ENCODE data around the gene CPEB4. TPM values are rescaled to one million over a fixed set of nuclear protein-coding genes. Genes with fewer than 3 reads are reported as not detected.

Gene CPEB4
- total RNA-seq, 1 experiment from 2014 or later = 11.1 TPM

DNA sequence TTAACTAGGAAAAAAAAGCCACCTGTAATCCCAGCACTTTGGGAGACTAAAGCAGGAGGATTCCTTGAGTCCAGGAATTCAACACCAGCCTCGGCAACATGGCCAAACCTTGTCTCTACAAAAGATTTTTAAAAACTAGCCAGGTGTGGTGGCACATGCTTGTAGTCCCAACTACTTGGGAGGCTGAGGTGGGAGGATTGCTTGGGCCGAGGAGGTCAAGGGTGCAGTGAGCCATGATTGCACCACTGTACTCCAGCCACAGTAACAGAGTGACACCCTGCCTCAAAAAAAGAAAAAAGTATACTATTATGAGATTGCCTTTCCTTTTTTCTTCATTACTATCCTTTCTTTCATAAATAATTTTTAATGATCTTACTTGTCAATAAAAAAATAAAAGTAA, 45.8 kb downstream of the CPEB4 start:
- no peak overlapping the region for H3K4me3 ChIP-seq (replicated peaks in 1 of 2; ENCODE audit: low read depth in 1 of 2, low read length in 2 of 2)
- no peaks in the 10 kb centered on the region for H4K20me1 ChIP-seq (ENCODE audit: insufficient read depth)
- H3K36me3 ChIP-seq (ENCODE audit: control insufficient read depth in 1 of 2, insufficient read depth in 2 of 2, low read length in 2 of 2) = no peaks in the 10 kb centered on the region
- H3K4me2 ChIP-seq (ENCODE audit: low read length) = no peak overlapping the region
- H3K27ac ChIP-seq (ENCODE audit: low read depth, low read length) = no peak overlapping the region
- no TSS peak for BruUV-seq (replicated peaks)
- H2AFZ ChIP-seq (ENCODE audit: low read depth, low read length, poor library complexity, severe bottlenecking) = no peak overlapping the region
- POLR2A ChIA-PET = no interaction called here
- H3K9ac ChIP-seq (ENCODE audit: low read length) = no peak overlapping the region
- DNase-seq (ENCODE audit: low read depth, low spot score) = no peak
- H3K27me3 ChIP-seq (ENCODE audit: insufficient read depth, low read length) = no peaks in the 10 kb centered on the region
- no peak for ATAC-seq
- CTCF ChIA-PET = interaction anchor here (3.2 kb wide), 1 partner anchor 8 kb away, joined by 18 read pairs; no protein-coding TSS in a partner anchor
- no peak for TF ChIP-seq CEBPB (IDR thresholded peaks at IDR 0.05; ENCODE audit: low read depth)
- TF ChIP-seq RAD21 (IDR thresholded peaks at IDR 0.05; ENCODE audit: low read depth) = no peak
- TF ChIP-seq, protein P1, sequence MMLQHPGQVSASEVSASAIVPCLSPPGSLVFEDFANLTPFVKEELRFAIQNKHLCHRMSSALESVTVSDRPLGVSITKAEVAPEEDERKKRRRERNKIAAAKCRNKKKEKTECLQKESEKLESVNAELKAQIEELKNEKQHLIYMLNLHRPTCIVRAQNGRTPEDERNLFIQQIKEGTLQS (IDR thresholded peaks at IDR 0.05) = no peak
- TF ChIP-seq SP1 (IDR thresholded peaks at IDR 0.05; ENCODE audit: low read depth) = no peak
- no peak for TF ChIP-seq TCF7L2 (IDR thresholded peaks at IDR 0.05; ENCODE audit: borderline replicate concordance, extremely low read depth, insufficient read depth, insufficient read length)
- TF ChIP-seq ELF1 (IDR thresholded peaks at IDR 0.05; ENCODE audit: borderline replicate concordance, low read depth) = no peak
- no peak for TF ChIP-seq ZBTB33 (IDR thresholded peaks at IDR 0.05; ENCODE audit: extremely low read depth, insufficient replicate concordance, low read length)
- no peak for TF ChIP-seq YY1 (IDR thresholded peaks at IDR 0.05; ENCODE audit: extremely low read depth, insufficient replicate concordance, low read depth, low read length)
- no peak for TF ChIP-seq CTCF (IDR thresholded peaks at IDR 0.05 in 2 of 3, conservative IDR thresholded peaks at IDR 0.05 in 1 of 3; ENCODE audit: borderline replicate concordance in 1 of 3, insufficient read depth in 1 of 3, low read depth in 2 of 3, low read length in 2 of 3)
- no peaks in the 10 kb centered on the region for H3K4me1 ChIP-seq (ENCODE audit: control insufficient read depth in 1 of 2, insufficient read depth in 2 of 2, low read length in 2 of 2)
- RAD21 ChIA-PET (ENCODE audit: low non-redundant PET in 1 of 2, low total read pairs in 2 of 2, uncharacterized antibody in 2 of 2, unreplicated experiment in 2 of 2) = no interaction called here
- intact Hi-C loops (cut with micrococcal nuclease) = no loop called here
- no peaks in the 10 kb centered on the region for H3K9me2 ChIP-seq (ENCODE audit: insufficient read depth)
- no peaks in the 10 kb centered on the region for H3K79me2 ChIP-seq (ENCODE audit: insufficient read depth, low read length)
- H3K9me3 ChIP-seq (ENCODE audit: control insufficient read depth in 1 of 2, insufficient read depth in 1 of 2, low read depth in 1 of 2, low read length in 2 of 2) = no peaks in the 10 kb centered on the region
